ENCODE results near the gene RNF150.

DNA sequence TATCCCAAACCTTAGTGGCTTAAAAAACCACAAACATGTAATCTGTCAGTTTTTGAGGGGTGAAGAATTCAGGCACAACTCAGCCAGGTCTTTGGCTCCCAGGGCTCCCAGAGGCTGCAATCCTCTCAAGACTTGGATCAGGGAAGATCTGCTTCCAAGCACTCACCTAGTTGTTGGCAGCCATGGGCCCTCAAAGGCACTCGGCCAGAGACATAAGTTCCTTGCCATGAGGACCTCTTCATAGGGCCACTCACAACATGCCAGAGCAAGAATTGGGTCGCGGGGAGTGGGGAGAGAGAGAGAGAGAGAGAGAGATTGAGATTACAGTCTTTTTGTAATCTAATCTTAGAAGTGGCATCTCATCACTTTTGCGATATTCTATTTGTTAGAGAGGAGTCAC lies 300.0 kb downstream of the RNF150 start:
- TF ChIP-seq, protein P1, sequence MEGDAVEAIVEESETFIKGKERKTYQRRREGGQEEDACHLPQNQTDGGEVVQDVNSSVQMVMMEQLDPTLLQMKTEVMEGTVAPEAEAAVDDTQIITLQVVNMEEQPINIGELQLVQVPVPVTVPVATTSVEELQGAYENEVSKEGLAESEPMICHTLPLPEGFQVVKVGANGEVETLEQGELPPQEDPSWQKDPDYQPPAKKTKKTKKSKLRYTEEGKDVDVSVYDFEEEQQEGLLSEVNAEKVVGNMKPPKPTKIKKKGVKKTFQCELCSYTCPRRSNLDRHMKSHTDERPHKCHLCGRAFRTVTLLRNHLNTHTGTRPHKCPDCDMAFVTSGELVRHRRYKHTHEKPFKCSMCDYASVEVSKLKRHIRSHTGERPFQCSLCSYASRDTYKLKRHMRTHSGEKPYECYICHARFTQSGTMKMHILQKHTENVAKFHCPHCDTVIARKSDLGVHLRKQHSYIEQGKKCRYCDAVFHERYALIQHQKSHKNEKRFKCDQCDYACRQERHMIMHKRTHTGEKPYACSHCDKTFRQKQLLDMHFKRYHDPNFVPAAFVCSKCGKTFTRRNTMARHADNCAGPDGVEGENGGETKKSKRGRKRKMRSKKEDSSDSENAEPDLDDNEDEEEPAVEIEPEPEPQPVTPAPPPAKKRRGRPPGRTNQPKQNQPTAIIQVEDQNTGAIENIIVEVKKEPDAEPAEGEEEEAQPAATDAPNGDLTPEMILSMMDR (IDR thresholded peaks at IDR 0.05; ENCODE audit: poor library complexity): no peak
- TF ChIP-seq EZH2 (IDR thresholded peaks at IDR 0.05; ENCODE audit: borderline replicate concordance): no peak
- TF ChIP-seq EZH2phosphoT487 (IDR thresholded peaks at IDR 0.05; ENCODE audit: low read depth, severe bottlenecking, unreplicated experiment): no peak
